Measurements from ENCODE around the gene CDK6.

- no peak for TF ChIP-seq POLR2A (IDR thresholded peaks at IDR 0.05)
- TF ChIP-seq CTCF (IDR thresholded peaks at IDR 0.05), result no peak
These were observed 200.3 kb downstream of the CDK6 start for GRCh38 chr7:92636018-92636560.

Data from right lobe of liver (tissue), 4 donors.